ENCODE measurements around the gene ST6GALNAC5. TPM values are rescaled to one million over a fixed set of nuclear protein-coding genes. Genes with fewer than 3 reads are reported as not detected.
"Not testable (repeated sequence)": the region's sequence is repeated elsewhere in the genome, so short reads cannot be mapped to it uniquely, and the experiment has no call there.

The ST6GALNAC5 gene
- total RNA-seq (not detected), total RNA-seq (0 to 0.18 (median 0) reads per million in 29 experiments)
- total RNA-seq (2013) = 0.15 TPM

GRCh38 chr1:76867342-76868130, at the start of gene ST6GALNAC5:
TSS of gene ST6GALNAC5 (plus strand) at chr1:76867480.
- peaks cover 8 to 14% (median 13%) of the 10 kb centered on the region in 3 donors for H3K4me1 Mint-ChIP-seq
- peak in 1 of 35 experiments; percentile 2 for DNase-seq
- no peak for ATAC-seq (replicated peaks in 1 of 4)
- H3K4me3 Mint-ChIP-seq = peak within 1 kb of the TSS; percentile 65 to 75 (median 70)
- no peaks in the 10 kb centered on the region for H3K9me3 ChIP-seq
- no peaks in the 10 kb centered on the region for H3K36me3 ChIP-seq (ENCODE audit: control insufficient read depth in 2 of 2, extremely low read depth in 1 of 2, insufficient read depth in 1 of 2, low read length in 1 of 2)
- H3K27ac Mint-ChIP-seq = no peak within 1 kb of the TSS
- H3K27me3 ChIP-seq (replicated peaks in 1 of 2; ENCODE audit: control insufficient read depth in 2 of 2, extremely low read depth in 1 of 2, insufficient read depth in 2 of 2, low read length in 1 of 2) = peaks cover 6 to 21% of the 10 kb centered on the region in 2 experiments
- no peaks in the 10 kb centered on the region for H3K9me3 Mint-ChIP-seq
- ChIA-PET CTCF (no interaction called here), POLR2A (no interaction called here)
- H3K27me3 Mint-ChIP-seq = peaks cover 53 to 56% of the 10 kb centered on the region in 2 donors
- H3K27ac ChIP-seq (ENCODE audit: low read length) = no peak within 1 kb of the TSS
- H3K4me3 ChIP-seq (ENCODE audit: control insufficient read depth in 1 of 2, extremely low read depth in 1 of 2, low read length in 1 of 2) = peak within 1 kb of the TSS; percentile 17 to 78
- peaks cover 5 to 18% of the 10 kb centered on the region in 2 experiments for H3K4me1 ChIP-seq (ENCODE audit: control insufficient read depth in 1 of 2, extremely low read depth in 1 of 2, insufficient read depth in 2 of 2, low read length in 2 of 2)
- no peaks in the 10 kb centered on the region for H3K36me3 Mint-ChIP-seq
- WGBS (ENCODE audit: insufficient coverage) = 3% methylated on average over 47 of the region's 50 CpGs

- H3K4me3 ChIP-seq (ENCODE audit: control insufficient read depth in 1 of 2, extremely low read depth in 1 of 2, low read length in 1 of 2) = no peak overlapping the region
- ChIA-PET POLR2A (no interaction called here), CTCF (no interaction called here)
- no peaks in the 10 kb centered on the region for H3K36me3 ChIP-seq (ENCODE audit: control insufficient read depth in 2 of 2, extremely low read depth in 1 of 2, insufficient read depth in 1 of 2, low read length in 1 of 2)
- no peak overlapping the region for H3K27ac Mint-ChIP-seq
- no peaks in the 10 kb centered on the region for H3K36me3 Mint-ChIP-seq
- no peaks in the 10 kb centered on the region for H3K4me1 ChIP-seq (ENCODE audit: control insufficient read depth in 1 of 2, extremely low read depth in 1 of 2, insufficient read depth in 2 of 2, low read length in 2 of 2)
- no peak overlapping the region for H3K27ac ChIP-seq (ENCODE audit: low read length)
- no peak for DNase-seq
- no peaks in the 10 kb centered on the region for H3K9me3 ChIP-seq
- peaks cover 7 to 20% of the 10 kb centered on the region in 2 donors for H3K27me3 Mint-ChIP-seq
- ATAC-seq (replicated peaks in 1 of 4) = no peak
- 100% methylated on average over 1 of the region's 2 CpGs for WGBS (ENCODE audit: insufficient coverage)
- no peak overlapping the region for H3K4me3 Mint-ChIP-seq
- no peaks in the 10 kb centered on the region for H3K9me3 Mint-ChIP-seq
- H3K27me3 ChIP-seq (replicated peaks in 1 of 2; ENCODE audit: control insufficient read depth in 2 of 2, extremely low read depth in 1 of 2, insufficient read depth in 2 of 2, low read length in 1 of 2) = no peaks in the 10 kb centered on the region
- H3K4me1 Mint-ChIP-seq = no peaks in the 10 kb centered on the region
These were observed 47.3 kb upstream of the ST6GALNAC5 start for GRCh38 chr1:76820028-76820427.

GRCh38 chr1:76822961-76823360, 44.3 kb upstream of the ST6GALNAC5 start:
- POLR2A ChIA-PET; H3K4me3 ChIP-seq (ENCODE audit: control insufficient read depth in 1 of 2, extremely low read depth in 1 of 2, low read length in 1 of 2); H3K27ac Mint-ChIP-seq; H3K36me3 ChIP-seq (ENCODE audit: control insufficient read depth in 2 of 2, extremely low read depth in 1 of 2, insufficient read depth in 1 of 2, low read length in 1 of 2); H3K4me3 Mint-ChIP-seq; H3K4me1 ChIP-seq (ENCODE audit: control insufficient read depth in 1 of 2, extremely low read depth in 1 of 2, insufficient read depth in 2 of 2, low read length in 2 of 2); H3K9me3 ChIP-seq; DNase-seq; H3K36me3 Mint-ChIP-seq; H3K9me3 Mint-ChIP-seq; H3K4me1 Mint-ChIP-seq; ATAC-seq (replicated peaks in 1 of 4); H3K27me3 ChIP-seq (replicated peaks in 1 of 2; ENCODE audit: control insufficient read depth in 2 of 2, extremely low read depth in 1 of 2, insufficient read depth in 2 of 2, low read length in 1 of 2); CTCF ChIA-PET; H3K27ac ChIP-seq (ENCODE audit: low read length): not testable (repeated sequence)
- H3K27me3 Mint-ChIP-seq = peaks cover 7 to 23% of the 10 kb centered on the region in 2 donors

GRCh38 chr1:76824106-76824505, 43.2 kb upstream of the ST6GALNAC5 start:
- H3K9me3 ChIP-seq = no peaks in the 10 kb centered on the region
- H3K36me3 Mint-ChIP-seq = no peaks in the 10 kb centered on the region
- H3K4me3 ChIP-seq (ENCODE audit: control insufficient read depth in 1 of 2, extremely low read depth in 1 of 2, low read length in 1 of 2) = no peak overlapping the region
- no peak overlapping the region for H3K27ac Mint-ChIP-seq
- no peaks in the 10 kb centered on the region for H3K27me3 ChIP-seq (replicated peaks in 1 of 2; ENCODE audit: control insufficient read depth in 2 of 2, extremely low read depth in 1 of 2, insufficient read depth in 2 of 2, low read length in 1 of 2)
- ChIA-PET CTCF (no interaction called here), POLR2A (no interaction called here)
- peaks cover 7 to 18% of the 10 kb centered on the region in 2 donors for H3K27me3 Mint-ChIP-seq
- no peaks in the 10 kb centered on the region for H3K9me3 Mint-ChIP-seq
- DNase-seq = no peak
- no peaks in the 10 kb centered on the region for H3K36me3 ChIP-seq (ENCODE audit: control insufficient read depth in 2 of 2, extremely low read depth in 1 of 2, insufficient read depth in 1 of 2, low read length in 1 of 2)
- H3K4me1 Mint-ChIP-seq = no peaks in the 10 kb centered on the region
- no peak for ATAC-seq (replicated peaks in 1 of 4)
- H3K4me3 Mint-ChIP-seq = no peak overlapping the region
- no peaks in the 10 kb centered on the region for H3K4me1 ChIP-seq (ENCODE audit: control insufficient read depth in 1 of 2, extremely low read depth in 1 of 2, insufficient read depth in 2 of 2, low read length in 2 of 2)
- no peak overlapping the region for H3K27ac ChIP-seq (ENCODE audit: low read length)

GRCh38 chr1:76826072-76826845, 41.0 kb upstream of the ST6GALNAC5 start:
- no peaks in the 10 kb centered on the region for H3K27me3 ChIP-seq (replicated peaks in 1 of 2; ENCODE audit: control insufficient read depth in 2 of 2, extremely low read depth in 1 of 2, insufficient read depth in 2 of 2, low read length in 1 of 2)
- no peak for DNase-seq
- no peak for ATAC-seq (replicated peaks in 1 of 4)
- no peaks in the 10 kb centered on the region for H3K9me3 ChIP-seq
- Mint-ChIP-seq H3K4me3 (no peak overlapping the region), H3K27ac (no peak overlapping the region), H3K27me3 (peaks cover 7 to 17% of the 10 kb centered on the region in 2 donors), H3K4me1 (peaks cover 8 to 9% (median 8%) of the 10 kb centered on the region in 3 donors), H3K9me3 (no peaks in the 10 kb centered on the region), H3K36me3 (no peaks in the 10 kb centered on the region)
- CTCF ChIA-PET = no interaction called here
- no peak overlapping the region for H3K27ac ChIP-seq (ENCODE audit: low read length)
- no peak overlapping the region for H3K4me3 ChIP-seq (ENCODE audit: control insufficient read depth in 1 of 2, extremely low read depth in 1 of 2, low read length in 1 of 2)
- WGBS (ENCODE audit: insufficient coverage) = no CpG with 5 or more reads among the region's 4 CpGs
- no peaks in the 10 kb centered on the region for H3K36me3 ChIP-seq (ENCODE audit: control insufficient read depth in 2 of 2, extremely low read depth in 1 of 2, insufficient read depth in 1 of 2, low read length in 1 of 2)
- POLR2A ChIA-PET = no interaction called here
- no peaks in the 10 kb centered on the region for H3K4me1 ChIP-seq (ENCODE audit: control insufficient read depth in 1 of 2, extremely low read depth in 1 of 2, insufficient read depth in 2 of 2, low read length in 2 of 2)

GRCh38 chr1:76827066-76827465, 40.2 kb upstream of the ST6GALNAC5 start:
- Mint-ChIP-seq H3K36me3 (no peaks in the 10 kb centered on the region), H3K9me3 (no peaks in the 10 kb centered on the region), H3K27ac (no peak overlapping the region), H3K4me3 (no peak overlapping the region), H3K27me3 (peaks cover 7 to 17% of the 10 kb centered on the region in 2 donors), H3K4me1 (peaks cover 8 to 9% (median 8%) of the 10 kb centered on the region in 3 donors)
- DNase-seq = no peak
- Histone ChIP-seq H3K27me3 (replicated peaks in 1 of 2; ENCODE audit: control insufficient read depth in 2 of 2, extremely low read depth in 1 of 2, insufficient read depth in 2 of 2, low read length in 1 of 2) (no peaks in the 10 kb centered on the region), H3K4me1 (ENCODE audit: control insufficient read depth in 1 of 2, extremely low read depth in 1 of 2, insufficient read depth in 2 of 2, low read length in 2 of 2) (no peaks in the 10 kb centered on the region), H3K36me3 (ENCODE audit: control insufficient read depth in 2 of 2, extremely low read depth in 1 of 2, insufficient read depth in 1 of 2, low read length in 1 of 2) (no peaks in the 10 kb centered on the region), H3K27ac (ENCODE audit: low read length) (no peak overlapping the region), H3K4me3 (ENCODE audit: control insufficient read depth in 1 of 2, extremely low read depth in 1 of 2, low read length in 1 of 2) (no peak overlapping the region), H3K9me3 (no peaks in the 10 kb centered on the region)
- ChIA-PET POLR2A (no interaction called here), CTCF (no interaction called here)
- WGBS (ENCODE audit: insufficient coverage) = no CpG with 5 or more reads among the region's 2 CpGs
- ATAC-seq (replicated peaks in 1 of 4) = no peak
